Neural progenitor cell (in vitro differentiated cells): ENCODE data around the gene TPGS2. TPM values are rescaled to one million over a fixed set of nuclear protein-coding genes. Genes with fewer than 3 reads are reported as not detected.

Experiments used
- DNase-seq: peaks from one replicate; pipeline ENCODE4 v3.0.0-alpha.2; 2016; ENCODE audit warnings: low spot score
- H2AFZ ChIP-seq: fragments of 200-600 bp; sonication (generic); replicated peaks from 2 replicates; pipeline ENCODE4 v1.6.1; 2016; ENCODE audit warnings: antibody characterized with exemption
- H3F3A ChIP-seq: fragments of 200-600 bp; sonication (generic); 2 replicates; pipeline ENCODE4 v1.6.1; 2016; ENCODE audit warnings: antibody characterized with exemption, low read depth
- H3K27ac ChIP-seq: fragments of 200-600 bp; sonication (generic); 2 replicates; pipeline ENCODE4 v1.5.1; 2016; ENCODE audit warnings: mild to moderate bottlenecking
- H3K27me3 ChIP-seq: fragments of 200-600 bp; sonication (generic); 2 replicates; pipeline ENCODE4 v1.6.1; 2016; ENCODE audit warnings: mild to moderate bottlenecking, moderate library complexity
- H3K36me3 ChIP-seq: fragments of 200-600 bp; sonication (generic); 2 replicates; pipeline ENCODE4 v1.5.1; 2016
- H3K4me1 ChIP-seq: fragments of 200-600 bp; sonication (generic); 2 replicates; pipeline ENCODE4 v1.6.1; 2016; ENCODE audit warnings: mixed run types
- H3K4me2 ChIP-seq: fragments of 200-600 bp; sonication (generic); 2 replicates; pipeline ENCODE4 v1.6.1; 2016
- H3K4me3 ChIP-seq: fragments of 200-600 bp; sonication (generic); 2 replicates; pipeline ENCODE4 v1.5.1; 2016
- H3K79me2 ChIP-seq: fragments of 200-600 bp; sonication (generic); 2 replicates; pipeline ENCODE4 v1.6.1; 2016; ENCODE audit warnings: low read depth
- H3K9ac ChIP-seq: fragments of 200-600 bp; sonication (generic); 2 replicates; pipeline ENCODE4 v1.6.1; 2016
- H3K9me3 ChIP-seq: fragments of 200-600 bp; sonication (generic); 2 replicates; pipeline ENCODE4 v1.5.1; 2016; ENCODE audit warnings: low read depth
- H4K20me1 ChIP-seq: fragments of 200-600 bp; sonication (generic); 2 replicates; pipeline ENCODE4 v1.6.1; 2016; ENCODE audit warnings: low read depth
- H3K27ac Mint-ChIP-seq: 3 replicates; pipeline ENCODE4 v1.8.0; 2021; ENCODE audit warnings: mixed read lengths
- H3K27me3 Mint-ChIP-seq: 2 replicates; pipeline ENCODE4 v1.8.0; 2022; ENCODE audit warnings: low read depth, mild to moderate bottlenecking, inconsistent platforms, moderate library complexity, mixed read lengths; ENCODE audit not compliant: insufficient read depth
- H3K36me3 Mint-ChIP-seq: 3 replicates; pipeline ENCODE4 v1.8.0; 2021; ENCODE audit warnings: mixed read lengths
- H3K4me1 Mint-ChIP-seq: 3 replicates; pipeline ENCODE4 v1.8.0; 2021; ENCODE audit warnings: mixed read lengths
- H3K4me3 Mint-ChIP-seq: 3 replicates; pipeline ENCODE4 v1.8.0; 2021; ENCODE audit warnings: mild to moderate bottlenecking, moderate library complexity, mixed read lengths
- H3K9me3 Mint-ChIP-seq: 3 replicates; pipeline ENCODE4 v1.8.0; 2020; ENCODE audit warnings: mixed read lengths
- CTCF ChIP-seq: fragments of 200-600 bp; sonication (generic); IDR thresholded peaks from 2 replicates; pipeline ENCODE4 v1.5.1; 2017; ENCODE audit warnings: antibody characterized with exemption, mild to moderate bottlenecking
- EZH2 ChIP-seq: fragments of 200-600 bp; sonication (generic); IDR thresholded peaks from 2 replicates; pipeline ENCODE4 v1.6.1; 2017; ENCODE audit warnings: antibody characterized with exemption, mild to moderate bottlenecking, moderate library complexity
- EZH2phosphoT487 ChIP-seq: fragments of 200-600 bp; sonication (generic); IDR thresholded peaks from 2 replicates; pipeline ENCODE4 v1.6.1; 2017; ENCODE audit warnings: antibody characterized with exemption
- total RNA-seq: library from RNA; depleted of rRNA; stranded (reverse); fragments of >200 nt; gene quantifications from 2 replicates; pipeline ENCODE4 v1.2.3, GENCODE V29; 2015; ENCODE audit warnings: low replicate concordance

Gene TPGS2
- total RNA-seq, 1 donor from 2014 or later: 301 TPM

DNA sequence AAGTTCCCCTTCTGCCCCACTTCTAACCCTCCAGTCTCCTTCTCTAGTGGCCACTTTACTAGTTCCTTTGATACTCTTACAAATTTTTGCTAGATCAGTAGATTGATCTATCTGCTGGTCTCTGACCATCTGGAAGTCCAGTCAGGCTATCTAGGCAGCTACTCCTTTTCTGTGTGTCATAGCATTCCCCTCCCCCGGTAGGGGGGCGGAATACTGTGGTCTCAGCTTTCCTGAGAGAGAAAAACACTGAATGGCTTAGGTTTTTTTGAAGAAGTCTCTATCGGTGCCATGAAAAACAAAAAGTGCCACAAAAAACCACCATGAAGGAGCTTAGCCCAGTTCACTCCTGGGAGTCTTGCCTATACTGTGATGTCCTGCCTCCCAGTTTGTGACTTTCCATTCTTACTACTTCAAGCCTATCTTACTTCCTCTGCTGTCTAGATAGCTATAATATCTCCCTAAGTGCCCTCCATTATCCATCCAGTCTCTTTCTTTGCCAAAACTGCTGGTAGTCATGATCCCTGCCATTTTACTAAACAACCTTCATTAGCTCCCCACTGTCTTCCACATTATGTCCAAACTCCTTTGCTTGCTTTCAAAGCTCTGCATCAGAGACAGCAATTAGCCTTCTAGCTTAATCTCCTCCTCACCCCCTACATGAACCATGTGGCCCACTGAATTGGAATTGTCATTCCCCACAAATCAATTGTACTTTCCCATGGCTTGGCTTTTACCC, 29.9 kb downstream of the TPGS2 start:
- Mint-ChIP-seq H3K27me3 (peaks cover 5% of the 10 kb centered on the region), H3K4me3 (no peak overlapping the region), H3K36me3 (peaks cover 65% of the 10 kb centered on the region), H3K27ac (peak overlapping the region; percentile 14), H3K9me3 (no peaks in the 10 kb centered on the region), H3K4me1 (peaks cover 12% of the 10 kb centered on the region)
- Histone ChIP-seq H3K4me1 (peaks cover 28% of the 10 kb centered on the region), H3K27ac (peak overlapping the region; percentile 69), H3K9ac (no peak overlapping the region), H3K4me3 (peak overlapping the region; percentile 8), H2AFZ (no peak overlapping the region), H4K20me1 (peaks cover 38% of the 10 kb centered on the region), H3K36me3 (peaks cover 30% of the 10 kb centered on the region), H3K4me2 (peak overlapping the region; percentile 59), H3K9me3 (no peaks in the 10 kb centered on the region), H3K79me2 (no peaks in the 10 kb centered on the region), H3K27me3 (no peaks in the 10 kb centered on the region), H3F3A (peaks cover 38% of the 10 kb centered on the region)
- DNase-seq: peak; percentile 76
- TF ChIP-seq EZH2: no peak
- peak; percentile 92 for TF ChIP-seq EZH2phosphoT487

- no peak overlapping the region for H3K4me2 ChIP-seq
- Mint-ChIP-seq H3K27me3 (peaks cover 2% of the 10 kb centered on the region), H3K9me3 (peaks cover 6% of the 10 kb centered on the region), H3K4me1 (peaks cover 2% of the 10 kb centered on the region), H3K27ac (no peak overlapping the region), H3K36me3 (peaks cover 62% of the 10 kb centered on the region), H3K4me3 (no peak overlapping the region)
- no peak overlapping the region for H3K4me3 ChIP-seq
- no peak for DNase-seq
- H3K79me2 ChIP-seq: no peaks in the 10 kb centered on the region
- no peak overlapping the region for H3K27ac ChIP-seq
- H2AFZ ChIP-seq: no peak overlapping the region
- H3K9me3 ChIP-seq: no peaks in the 10 kb centered on the region
- TF ChIP-seq EZH2 (no peak), EZH2phosphoT487 (no peak), CTCF (no peak)
- peaks cover 8% of the 10 kb centered on the region for H3K4me1 ChIP-seq
- peaks cover 1% of the 10 kb centered on the region for H3F3A ChIP-seq
- H4K20me1 ChIP-seq: peaks cover 12% of the 10 kb centered on the region
- H3K27me3 ChIP-seq: no peaks in the 10 kb centered on the region
- no peak overlapping the region for H3K9ac ChIP-seq
- peaks cover 8% of the 10 kb centered on the region for H3K36me3 ChIP-seq
These were observed 36.0 kb downstream of the TPGS2 start for GRCh38 chr18:36792634-36793283.

DNA sequence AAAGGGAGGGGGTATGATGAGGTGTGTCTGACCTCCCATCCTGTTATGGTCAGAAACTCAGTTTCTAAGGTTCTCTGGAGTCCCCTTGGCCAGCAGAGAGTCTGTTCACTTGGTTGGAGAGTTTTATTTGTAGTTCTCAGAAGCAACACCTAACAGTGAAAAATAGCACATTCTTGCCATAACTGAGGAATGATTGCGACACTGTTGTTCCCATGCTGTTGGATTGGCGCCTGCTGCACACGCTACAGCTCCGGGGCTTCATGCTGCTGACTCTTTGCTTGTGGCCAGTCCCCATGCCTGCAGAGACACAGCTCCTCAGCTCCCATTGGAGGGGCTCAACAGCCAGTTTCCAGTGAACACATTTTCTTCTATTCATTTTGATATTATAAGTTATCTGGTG, 42.1 kb downstream of the TPGS2 start:
- peak overlapping the region; percentile 64 for H3K27ac ChIP-seq
- H3K4me2 ChIP-seq: peak overlapping the region; percentile 20
- H3K9ac ChIP-seq: no peak overlapping the region
- no peak overlapping the region for H3K4me3 ChIP-seq
- H4K20me1 ChIP-seq: no peaks in the 10 kb centered on the region
- H3K27me3 ChIP-seq: no peaks in the 10 kb centered on the region
- no peak overlapping the region for H2AFZ ChIP-seq
- no peak for TF ChIP-seq EZH2phosphoT487
- no peak for TF ChIP-seq CTCF
- TF ChIP-seq EZH2: no peak
- no peaks in the 10 kb centered on the region for H3K27me3 Mint-ChIP-seq
- peaks cover 41% of the 10 kb centered on the region for H3K36me3 Mint-ChIP-seq
- peaks cover 13% of the 10 kb centered on the region for H3F3A ChIP-seq
- no peaks in the 10 kb centered on the region for H3K79me2 ChIP-seq
- H3K27ac Mint-ChIP-seq: no peak overlapping the region
- peaks cover 6% of the 10 kb centered on the region for H3K36me3 ChIP-seq
- DNase-seq: no peak
- H3K9me3 Mint-ChIP-seq: peaks cover 6% of the 10 kb centered on the region
- no peaks in the 10 kb centered on the region for H3K9me3 ChIP-seq
- H3K4me1 Mint-ChIP-seq: peaks cover 13% of the 10 kb centered on the region
- peaks cover 19% of the 10 kb centered on the region for H3K4me1 ChIP-seq
- no peak overlapping the region for H3K4me3 Mint-ChIP-seq

GRCh38 chr18:36783792-36784191, 45.0 kb downstream of the TPGS2 start:
- Histone ChIP-seq H3K36me3 (no peaks in the 10 kb centered on the region), H2AFZ (no peak overlapping the region), H3K4me2 (no peak overlapping the region), H3K27me3 (no peaks in the 10 kb centered on the region), H3K27ac (no peak overlapping the region), H3K9ac (no peak overlapping the region), H3K4me3 (no peak overlapping the region), H3K9me3 (no peaks in the 10 kb centered on the region), H3K79me2 (no peaks in the 10 kb centered on the region), H4K20me1 (no peaks in the 10 kb centered on the region), H3F3A (peaks cover 13% of the 10 kb centered on the region), H3K4me1 (peaks cover 19% of the 10 kb centered on the region)
- H3K36me3 Mint-ChIP-seq: peaks cover 28% of the 10 kb centered on the region
- no peak overlapping the region for H3K27ac Mint-ChIP-seq
- no peaks in the 10 kb centered on the region for H3K9me3 Mint-ChIP-seq
- DNase-seq: no peak
- H3K27me3 Mint-ChIP-seq: peaks cover 4% of the 10 kb centered on the region
- H3K4me1 Mint-ChIP-seq: peaks cover 13% of the 10 kb centered on the region
- H3K4me3 Mint-ChIP-seq: no peak overlapping the region
- TF ChIP-seq CTCF (no peak), EZH2phosphoT487 (no peak), EZH2 (no peak)
